Keratinocyte (primary cell): Measurements from ENCODE around the gene AP1S3. TPM values are rescaled to one million over a fixed set of nuclear protein-coding genes. Genes with fewer than 3 reads are reported as not detected.

ENCODE experiments used
- DNase-seq: peaks from one replicate; pipeline ENCODE4 v3.0.0-alpha.2; 2011; ENCODE audit warnings: low read depth, missing footprints, low spot score
- FAIRE-seq: peaks from 2 replicates; lab custom pipeline; 2011; peaks lifted over from hg19 to GRCh38; lab: Jason Lieb, UNC
- H2AFZ ChIP-seq: 2 replicates; pipeline ENCODE4 v1.6.0; 2012; ENCODE audit warnings: low read length, control low read depth, inconsistent platforms; ENCODE audit not compliant: control insufficient read depth
- H3K27ac ChIP-seq: 2 replicates; pipeline ENCODE4 v1.5.1; 2011; ENCODE audit warnings: low read length; ENCODE audit not compliant: control insufficient read depth, insufficient read depth
- H3K27me3 ChIP-seq: 3 replicates; pipeline ENCODE4 v1.6.0; 2011; ENCODE audit warnings: low read length; ENCODE audit not compliant: control insufficient read depth, insufficient read depth; ENCODE audit errors: extremely low read depth
- H3K36me3 ChIP-seq, 2 experiments: 2 replicates in 1 of 2; 3 replicates in 1 of 2; pipeline ENCODE4 v1.5.1; 2011; ENCODE audit warnings: low read length in 2 of 2, mild to moderate bottlenecking in 1 of 2; ENCODE audit not compliant: control insufficient read depth in 2 of 2, insufficient read depth in 2 of 2; ENCODE audit errors: extremely low read depth in 1 of 2
- H3K4me1 ChIP-seq: 3 replicates; pipeline ENCODE4 v1.5.1; 2011; ENCODE audit warnings: low read length; ENCODE audit not compliant: control insufficient read depth, insufficient read depth; ENCODE audit errors: extremely low read depth
- H3K4me2 ChIP-seq: 3 replicates; pipeline ENCODE4 v1.6.0; 2011; ENCODE audit warnings: low read depth, low read length; ENCODE audit not compliant: control insufficient read depth, insufficient read depth; ENCODE audit errors: extremely low read depth
- H3K4me3 ChIP-seq, 3 experiments: fragments of 200-600 bp in 1 of 3; sonication (generic) in 1 of 3; 2 replicates in 2 of 3; 3 replicates in 1 of 3; pipeline ENCODE4 v1.5.1; 2011 to 2016; ENCODE audit warnings: low read length in 3 of 3, mild to moderate bottlenecking in 3 of 3, control low read depth in 2 of 3, inconsistent platforms in 1 of 3, low read depth in 1 of 3, mixed read lengths in 1 of 3, mixed run types in 1 of 3, moderate library complexity in 1 of 3; ENCODE audit not compliant: control insufficient read depth in 2 of 3, insufficient read depth in 2 of 3; ENCODE audit errors: extremely low read depth in 1 of 3
- H3K79me2 ChIP-seq: 2 replicates; pipeline ENCODE4 v1.6.0; 2012; ENCODE audit warnings: low read length; ENCODE audit not compliant: control insufficient read depth, insufficient read depth
- H3K9ac ChIP-seq: 3 replicates; pipeline ENCODE4 v1.6.0; 2011; ENCODE audit warnings: low read length; ENCODE audit not compliant: control insufficient read depth, insufficient read depth; ENCODE audit errors: extremely low read depth
- H3K9me1 ChIP-seq: 3 replicates; pipeline ENCODE4 v1.6.0; 2011; ENCODE audit warnings: low read length; ENCODE audit not compliant: control insufficient read depth, insufficient read depth; ENCODE audit errors: extremely low read depth
- H3K9me3 ChIP-seq: 2 replicates; pipeline ENCODE4 v1.5.1; 2012; ENCODE audit warnings: low read depth, low read length; ENCODE audit not compliant: control insufficient read depth
- H4K20me1 ChIP-seq: 3 replicates; pipeline ENCODE4 v1.6.0; 2011; ENCODE audit warnings: low read length; ENCODE audit not compliant: control insufficient read depth, insufficient read depth; ENCODE audit errors: extremely low read depth
- EZH2 ChIP-seq: IDR thresholded peaks from one replicate; pipeline ENCODE4 v1.6.1; 2012; ENCODE audit warnings: inconsistent platforms, mild to moderate bottlenecking, low read length, moderate library complexity
- dilution Hi-C: fragments of 300-500 bp; cut with MboI; formaldehyde crosslinking; loops from one replicate; pipeline ENCODE4 v1.7.0; 2020; ENCODE audit warnings: low sequenced_read_pairs; ENCODE audit not compliant: extremely low pct_ligation_motif_present
- polyA plus RNA-seq, 5 experiments: library from polyadenylated mRNA; depleted of rRNA in 3 of 5; stranded (reverse) in 3 of 5; stranded (forward) in 1 of 5; unstranded in 1 of 5; fragments of >200 nt; gene quantifications; 1 replicate in 1 of 5; 2 replicates in 3 of 5; 3 replicates in 1 of 5; pipeline versions ENCODE4 v1.2.1 to v1.2.3, GENCODE V29; 2011 to 2012; ENCODE audit warnings: missing spikeins in 2 of 5, low read depth in 1 of 5, low replicate concordance in 1 of 5
- TF ChIP-seq, protein P1 (sequence below), 3 experiments: IDR thresholded peaks in 1 of 3; conservative IDR thresholded peaks in 1 of 3; optimal IDR thresholded peaks in 1 of 3; 2 replicates in 2 of 3; 3 replicates in 1 of 3; pipeline versions ENCODE3 to v1.5.1; 2011; ENCODE audit warnings: low read length in 3 of 3, mild to moderate bottlenecking in 3 of 3, moderate library complexity in 2 of 3, control low read depth in 1 of 3, inconsistent platforms in 1 of 3; ENCODE audit not compliant: insufficient read depth in 2 of 3; ENCODE audit errors: extremely low read depth in 1 of 3

The AP1S3 gene
- polyA plus RNA-seq, 1 donor (not counting 4 experiments of a cell fraction or from before 2014, with no cell fraction given) = 33.7 TPM

DNA sequence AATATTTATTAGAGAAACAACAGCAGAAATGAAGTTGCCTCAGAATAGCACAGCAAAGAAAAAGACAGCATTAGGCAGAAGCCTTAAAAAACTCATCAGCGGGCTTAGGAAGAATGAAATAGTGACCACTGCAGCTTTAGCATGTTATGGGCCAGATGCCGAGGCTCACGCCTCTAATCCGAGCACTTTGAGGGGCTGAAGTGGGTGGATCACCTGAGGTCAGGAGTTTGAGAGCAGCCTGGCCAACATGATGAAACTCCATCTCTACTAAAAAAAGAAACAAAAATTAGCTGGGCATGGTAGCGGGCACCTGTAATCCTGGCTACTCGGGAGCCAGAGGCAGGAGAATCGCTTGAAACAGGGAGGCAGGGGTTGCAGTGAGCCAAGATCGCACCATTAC lies 32.4 kb downstream of the AP1S3 start:
- H3K9ac ChIP-seq = no peak overlapping the region
- dilution Hi-C loops = no loop called here
- no peak overlapping the region for H3K27ac ChIP-seq
- no peak overlapping the region for H2AFZ ChIP-seq
- DNase-seq = no peak
- no peaks in the 10 kb centered on the region for H4K20me1 ChIP-seq
- H3K4me3 ChIP-seq = no peak overlapping the region
- H3K4me1 ChIP-seq = peaks cover 5% of the 10 kb centered on the region
- no peaks in the 10 kb centered on the region for H3K36me3 ChIP-seq
- no peak for TF ChIP-seq EZH2
- TF ChIP-seq, protein P1, sequence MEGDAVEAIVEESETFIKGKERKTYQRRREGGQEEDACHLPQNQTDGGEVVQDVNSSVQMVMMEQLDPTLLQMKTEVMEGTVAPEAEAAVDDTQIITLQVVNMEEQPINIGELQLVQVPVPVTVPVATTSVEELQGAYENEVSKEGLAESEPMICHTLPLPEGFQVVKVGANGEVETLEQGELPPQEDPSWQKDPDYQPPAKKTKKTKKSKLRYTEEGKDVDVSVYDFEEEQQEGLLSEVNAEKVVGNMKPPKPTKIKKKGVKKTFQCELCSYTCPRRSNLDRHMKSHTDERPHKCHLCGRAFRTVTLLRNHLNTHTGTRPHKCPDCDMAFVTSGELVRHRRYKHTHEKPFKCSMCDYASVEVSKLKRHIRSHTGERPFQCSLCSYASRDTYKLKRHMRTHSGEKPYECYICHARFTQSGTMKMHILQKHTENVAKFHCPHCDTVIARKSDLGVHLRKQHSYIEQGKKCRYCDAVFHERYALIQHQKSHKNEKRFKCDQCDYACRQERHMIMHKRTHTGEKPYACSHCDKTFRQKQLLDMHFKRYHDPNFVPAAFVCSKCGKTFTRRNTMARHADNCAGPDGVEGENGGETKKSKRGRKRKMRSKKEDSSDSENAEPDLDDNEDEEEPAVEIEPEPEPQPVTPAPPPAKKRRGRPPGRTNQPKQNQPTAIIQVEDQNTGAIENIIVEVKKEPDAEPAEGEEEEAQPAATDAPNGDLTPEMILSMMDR (optimal IDR thresholded peaks at IDR 0.05 in 1 of 3, IDR thresholded peaks at IDR 0.05 in 1 of 3, conservative IDR thresholded peaks at IDR 0.05 in 1 of 3; ENCODE audit: extremely low read depth in 1 of 3, insufficient read depth in 2 of 3, low read length in 3 of 3) = no peak
- FAIRE-seq = no peak
- no peaks in the 10 kb centered on the region for H3K27me3 ChIP-seq
- H3K9me1 ChIP-seq = no peaks in the 10 kb centered on the region
- H3K9me3 ChIP-seq = no peaks in the 10 kb centered on the region
- H3K4me2 ChIP-seq = no peak overlapping the region
- peaks cover 28% of the 10 kb centered on the region for H3K79me2 ChIP-seq

DNA sequence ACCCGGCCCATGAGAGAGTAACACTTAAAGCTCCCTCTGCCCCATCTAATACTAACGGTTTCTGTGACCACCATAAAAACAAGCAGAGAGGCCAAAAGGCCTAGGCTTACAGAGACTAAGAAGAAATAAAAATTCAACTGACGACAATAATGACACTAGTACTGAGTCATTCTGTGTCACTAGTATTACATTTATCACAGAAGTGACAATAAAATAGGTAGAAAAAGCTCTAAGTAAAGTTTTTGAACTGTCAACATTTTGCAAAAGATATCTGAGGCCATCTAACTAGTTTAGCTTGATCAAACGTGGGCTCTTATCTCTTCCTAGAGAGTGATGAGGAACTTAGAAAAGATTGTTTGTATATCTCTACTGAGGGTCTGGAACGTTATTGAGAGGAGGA lies 35.6 kb downstream of the AP1S3 start:
- no peaks in the 10 kb centered on the region for H3K27me3 ChIP-seq
- H3K36me3 ChIP-seq = no peaks in the 10 kb centered on the region
- no peaks in the 10 kb centered on the region for H4K20me1 ChIP-seq
- TF ChIP-seq EZH2 = no peak
- TF ChIP-seq, protein P1 (optimal IDR thresholded peaks at IDR 0.05 in 1 of 3, IDR thresholded peaks at IDR 0.05 in 1 of 3, conservative IDR thresholded peaks at IDR 0.05 in 1 of 3; ENCODE audit: extremely low read depth in 1 of 3, insufficient read depth in 2 of 3, low read length in 3 of 3) = no peak
- no peak overlapping the region for H2AFZ ChIP-seq
- no peak overlapping the region for H3K27ac ChIP-seq
- H3K4me1 ChIP-seq = peaks cover 32% of the 10 kb centered on the region
- dilution Hi-C loops = no loop called here
- H3K9me3 ChIP-seq = no peaks in the 10 kb centered on the region
- no peak overlapping the region for H3K4me2 ChIP-seq
- H3K79me2 ChIP-seq = peaks cover 19% of the 10 kb centered on the region
- no peak for FAIRE-seq
- H3K9ac ChIP-seq = no peak overlapping the region
- no peak overlapping the region for H3K4me3 ChIP-seq
- no peak for DNase-seq
- H3K9me1 ChIP-seq = no peaks in the 10 kb centered on the region
